GM12865 (cell line): ENCODE results near the gene HES4.

ENCODE experiments used
- DNase-seq: peaks from one replicate; pipeline ENCODE4 v3.0.0; 2010; ENCODE audit warnings: low read depth
- H3K4me3 ChIP-seq: 2 replicates; pipeline ENCODE4 v1.5.1; 2011; ENCODE audit warnings: mild to moderate bottlenecking, low read depth, low read length, control low read depth
- CTCF ChIP-seq: IDR thresholded peaks from 2 replicates; pipeline ENCODE4 v1.5.1; 2011; ENCODE audit warnings: low read length, control low read depth, low read depth, inconsistent platforms; ENCODE audit not compliant: insufficient read depth; ENCODE audit errors: missing control alignments

Gene HES4

DNA sequence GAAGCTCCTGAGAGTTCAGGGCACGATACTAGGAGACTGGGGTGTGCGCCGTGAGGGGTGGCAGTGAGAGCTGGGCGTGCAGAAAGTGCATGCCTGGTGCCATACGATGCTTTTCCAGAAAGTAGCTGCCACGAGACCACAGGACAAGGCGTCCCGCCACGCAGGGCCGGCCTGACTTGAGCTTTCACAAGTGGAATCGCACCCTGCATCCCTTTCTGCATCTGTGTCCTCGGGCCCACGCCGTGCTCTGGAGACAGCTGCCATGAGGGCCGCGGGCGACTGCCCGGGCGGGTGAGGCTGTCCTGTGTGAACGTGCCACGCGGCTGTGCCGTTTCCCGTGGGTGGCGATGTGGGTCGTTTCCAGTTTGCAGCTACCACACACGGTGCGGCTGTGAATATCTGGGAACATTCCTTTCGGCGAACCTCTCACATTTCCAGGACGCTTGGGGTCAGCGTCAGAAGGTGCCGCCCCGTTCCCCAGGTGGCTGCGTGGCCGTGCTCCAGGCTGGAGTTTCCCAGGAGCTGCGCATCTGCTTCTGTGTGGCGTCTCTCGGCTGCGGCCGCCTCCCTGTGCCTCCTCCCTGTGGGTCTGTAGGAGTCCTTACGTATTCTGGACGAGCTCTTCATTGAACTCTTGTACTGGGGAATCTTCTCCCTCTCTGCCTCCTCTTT is 17.0 kb downstream of the HES4 start:
- DNase-seq: no peak
- H3K4me3 ChIP-seq: no peak overlapping the region
- TF ChIP-seq CTCF: no peak

GRCh38 chr1:981955-982558 is 17.8 kb downstream of the HES4 start, which contains the start of gene PERM1:
TSS of gene PERM1 (minus strand) at chr1:982093. CDS start at chr1:981029, 1,064 bp downstream.
- no peak for TF ChIP-seq CTCF
- no peak within 1 kb of the TSS for H3K4me3 ChIP-seq
- DNase-seq: no peak

DNA sequence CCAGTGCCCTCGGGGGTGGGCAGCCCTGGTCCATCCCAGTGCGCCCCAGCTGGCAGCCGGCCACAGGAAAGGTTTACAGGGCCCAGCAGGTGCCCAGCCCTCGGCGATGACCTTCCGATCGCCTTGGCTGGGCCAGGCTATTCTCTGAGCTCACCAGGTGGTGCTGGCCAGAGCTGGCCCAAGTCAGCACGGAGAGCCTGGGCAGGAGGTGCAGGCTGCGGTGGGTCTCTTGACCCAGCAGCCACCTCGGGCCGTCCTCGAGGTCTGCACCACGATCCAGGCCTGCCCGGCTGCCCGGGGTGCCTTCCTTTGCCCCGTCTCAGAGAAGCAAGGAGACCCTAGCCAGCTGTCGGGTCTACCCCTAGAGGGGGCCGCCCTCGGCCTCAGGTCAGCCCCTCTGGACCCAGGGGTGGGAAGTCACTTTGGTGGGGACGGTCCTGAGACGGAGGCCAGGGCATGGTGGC is 18.4 kb downstream of the HES4 start:
- TF ChIP-seq CTCF: no peak
- H3K4me3 ChIP-seq: no peak overlapping the region
- DNase-seq: no peak

- no peak for TF ChIP-seq CTCF
- DNase-seq: no peak
- H3K4me3 ChIP-seq: no peak overlapping the region
Measured at GRCh38 chr1:980602-981395, 19.1 kb downstream of the HES4 start.

DNA sequence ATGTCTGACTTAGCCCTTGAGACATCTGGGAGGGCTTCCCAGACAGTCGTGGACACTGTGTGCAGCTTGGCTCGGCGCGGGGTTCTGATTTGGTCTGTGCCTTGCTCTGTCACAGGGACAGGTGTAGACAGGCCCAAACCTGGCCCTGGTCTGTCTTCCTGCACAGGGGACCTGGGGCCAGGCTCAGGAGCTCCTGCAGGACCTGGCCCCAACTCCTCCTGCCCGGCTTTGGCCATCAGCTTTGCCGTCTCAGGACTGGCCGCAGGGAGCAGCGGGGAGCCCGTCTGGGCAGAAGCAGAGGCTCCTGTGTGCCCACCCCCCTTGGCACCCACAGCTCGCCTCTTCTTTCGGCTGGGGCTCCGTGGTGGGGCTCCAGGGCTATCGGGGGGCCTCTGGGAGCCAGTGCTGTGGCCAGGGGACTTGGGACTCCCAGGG is 19.7 kb downstream of the HES4 start:
- no peak for DNase-seq
- TF ChIP-seq CTCF: no peak
- no peak overlapping the region for H3K4me3 ChIP-seq

DNA sequence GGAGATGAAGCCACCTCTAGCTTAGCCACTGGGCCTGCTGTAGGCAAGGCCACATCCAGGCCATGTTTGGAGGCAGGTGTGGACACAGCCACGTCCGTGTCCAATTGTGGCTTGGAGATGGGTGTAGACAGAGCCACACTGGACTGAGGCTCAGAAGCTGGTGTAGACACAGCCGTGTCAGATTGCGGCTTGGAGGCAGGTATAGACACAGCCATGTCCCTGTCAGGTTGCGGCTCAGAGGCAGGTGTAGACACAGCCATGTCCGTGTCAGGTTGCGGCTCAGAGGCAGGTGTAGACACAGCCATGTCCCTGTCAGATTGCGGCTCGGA is 20.2 kb downstream of the HES4 start:
- no peak for DNase-seq
- TF ChIP-seq CTCF: no peak
- no peak overlapping the region for H3K4me3 ChIP-seq
